Trophoblast cell (in vitro differentiated cells and primary cell): ENCODE results near the gene PBRM1.

Experiments
- DNase-seq, 2 donors: peaks; one replicate each; pipeline ENCODE4 v3.0.0-alpha.2; 2016
- H2AFZ ChIP-seq: 2 replicates; pipeline ENCODE4 v1.6.1; 2013; ENCODE audit warnings: low read length, moderate library complexity, mild to moderate bottlenecking; ENCODE audit not compliant: insufficient read depth, poor library complexity
- H2AK5ac ChIP-seq: 2 replicates; pipeline ENCODE4 v1.6.1; 2013; ENCODE audit warnings: mild to moderate bottlenecking, low read length
- H2BK120ac ChIP-seq: 2 replicates; pipeline ENCODE4 v1.6.1; 2013; ENCODE audit warnings: low read length, mild to moderate bottlenecking, moderate library complexity; ENCODE audit not compliant: insufficient read depth, poor library complexity
- H2BK12ac ChIP-seq: 2 replicates; pipeline ENCODE4 v1.6.1; 2013; ENCODE audit warnings: mild to moderate bottlenecking, low read length, moderate library complexity
- H2BK5ac ChIP-seq: 2 replicates; pipeline ENCODE4 v1.6.1; 2013; ENCODE audit warnings: low read length, low read depth, moderate library complexity, mild to moderate bottlenecking; ENCODE audit not compliant: poor library complexity
- H3K14ac ChIP-seq: 2 replicates; pipeline ENCODE4 v1.6.1; 2013; ENCODE audit warnings: mild to moderate bottlenecking, low read length
- H3K18ac ChIP-seq: 2 replicates; pipeline ENCODE4 v1.6.1; 2013; ENCODE audit warnings: mild to moderate bottlenecking, low read length
- H3K23ac ChIP-seq: 2 replicates; pipeline ENCODE4 v1.6.1; 2013; ENCODE audit warnings: low read length
- H3K27ac ChIP-seq: 2 replicates; pipeline ENCODE4 v1.5.1; 2013; ENCODE audit warnings: low read depth, mild to moderate bottlenecking, inconsistent platforms, low read length, moderate library complexity
- H3K27me3 ChIP-seq: 2 replicates; pipeline ENCODE4 v1.6.1; 2013; ENCODE audit warnings: inconsistent platforms, mild to moderate bottlenecking, low read length, moderate library complexity; ENCODE audit not compliant: insufficient read depth
- H3K36me3 ChIP-seq, 2 experiments: 1 replicate in 1 of 2; 2 replicates in 1 of 2; pipeline ENCODE4 v1.6.1; 2013; ENCODE audit warnings: low read length in 2 of 2, mild to moderate bottlenecking in 2 of 2, moderate library complexity in 1 of 2; ENCODE audit not compliant: insufficient read depth in 2 of 2, control insufficient read depth in 1 of 2
- H3K4ac ChIP-seq: 2 replicates; pipeline ENCODE4 v1.6.1; 2013; ENCODE audit warnings: low read depth, mild to moderate bottlenecking, low read length, moderate library complexity
- H3K4me1 ChIP-seq, 2 experiments: 1 replicate in 1 of 2; 2 replicates in 1 of 2; pipeline ENCODE4 v1.6.1; 2013; ENCODE audit warnings: low read length in 2 of 2, mild to moderate bottlenecking in 2 of 2, moderate library complexity in 1 of 2; ENCODE audit not compliant: insufficient read depth in 2 of 2, control insufficient read depth in 1 of 2
- H3K4me2 ChIP-seq: 2 replicates; pipeline ENCODE4 v1.6.1; 2013; ENCODE audit warnings: inconsistent platforms, mild to moderate bottlenecking, low read length, moderate library complexity
- H3K4me3 ChIP-seq: 2 replicates; pipeline ENCODE4 v1.5.1; 2013; ENCODE audit warnings: mild to moderate bottlenecking, low read depth, low read length, inconsistent platforms
- H3K79me1 ChIP-seq: one replicate; pipeline ENCODE4 v1.6.1; 2013; ENCODE audit warnings: low read length
- H3K79me2 ChIP-seq: 2 replicates; pipeline ENCODE4 v1.6.1; 2013; ENCODE audit warnings: low read length, mild to moderate bottlenecking; ENCODE audit not compliant: control insufficient read depth, insufficient read depth, poor library complexity
- H3K9ac ChIP-seq: 2 replicates; pipeline ENCODE4 v1.6.1; 2013; ENCODE audit warnings: mild to moderate bottlenecking, low read length
- H3K9me3 ChIP-seq: 2 replicates; pipeline ENCODE4 v1.6.1; 2013; ENCODE audit warnings: low read depth, mild to moderate bottlenecking, control low read depth, inconsistent platforms, low read length; ENCODE audit not compliant: insufficient read depth
- H4K12ac ChIP-seq: 2 replicates; pipeline ENCODE4 v1.6.1; 2013; ENCODE audit warnings: low read depth, mild to moderate bottlenecking, low read length, moderate library complexity
- H4K8ac ChIP-seq: 2 replicates; pipeline ENCODE4 v1.6.1; 2013; ENCODE audit warnings: low read depth, mild to moderate bottlenecking, low read length, moderate library complexity
- H4K91ac ChIP-seq: one replicate; pipeline ENCODE4 v1.6.1; 2013; ENCODE audit warnings: low read depth, mild to moderate bottlenecking, low read length, moderate library complexity
- WGBS: extraction: QIAGEN DNeasy Blood & Tissue Kit; methylation state at CpG from one replicate; pipeline ENCODE4 v1.1.7; 2013; ENCODE audit warnings: missing lambda C conversion rate; ENCODE audit not compliant: insufficient read length, insufficient coverage; ENCODE audit errors: extremely low coverage; 5-methylcytosine and 5-hydroxymethylcytosine counted together

The PBRM1 gene

GRCh38 chr3:52721730-52722008 lies 36.0 kb upstream of the PBRM1 start:
- Histone ChIP-seq H4K8ac (no peak overlapping the region), H3K4me3 (no peak overlapping the region), H4K91ac (no peak overlapping the region), H2BK120ac (peak overlapping the region; percentile 38), H3K14ac (no peak overlapping the region), H3K36me3 (no peaks in the 10 kb centered on the region), H2BK12ac (no peak overlapping the region), H3K4me1 (peaks cover 3 to 5% of the 10 kb centered on the region in 2 experiments), H3K79me2 (no peaks in the 10 kb centered on the region), H2AFZ (no peak overlapping the region), H3K4ac (no peak overlapping the region), H2AK5ac (no peak overlapping the region), H3K18ac (no peak overlapping the region), H3K9me3 (no peaks in the 10 kb centered on the region), H3K4me2 (no peak overlapping the region), H3K27ac (no peak overlapping the region), H2BK5ac (no peak overlapping the region), H4K12ac (no peak overlapping the region), H3K27me3 (no peaks in the 10 kb centered on the region), H3K79me1 (no peaks in the 10 kb centered on the region), H3K9ac (no peak overlapping the region), H3K23ac (no peak overlapping the region)
- no CpG with 5 or more reads among the region's 1 CpG for WGBS
- DNase-seq, result no peak

- H3K4me1 ChIP-seq, result peaks cover 3 to 5% of the 10 kb centered on the region in 2 experiments
- H3K79me2 ChIP-seq, result no peaks in the 10 kb centered on the region
- no peak overlapping the region for H4K12ac ChIP-seq
- H2BK12ac ChIP-seq, result no peak overlapping the region
- no peak overlapping the region for H4K91ac ChIP-seq
- no peak overlapping the region for H3K4me2 ChIP-seq
- no peak overlapping the region for H2BK120ac ChIP-seq
- no peaks in the 10 kb centered on the region for H3K9me3 ChIP-seq
- no peak overlapping the region for H2AK5ac ChIP-seq
- no peak overlapping the region for H4K8ac ChIP-seq
- no peak overlapping the region for H2AFZ ChIP-seq
- H3K79me1 ChIP-seq, result no peaks in the 10 kb centered on the region
- no peaks in the 10 kb centered on the region for H3K36me3 ChIP-seq
- no peak overlapping the region for H3K14ac ChIP-seq
- H3K4me3 ChIP-seq, result no peak overlapping the region
- DNase-seq, result no peak
- H3K27me3 ChIP-seq, result no peaks in the 10 kb centered on the region
- H3K23ac ChIP-seq, result no peak overlapping the region
- no peak overlapping the region for H3K9ac ChIP-seq
- no CpG with 5 or more reads among the region's 6 CpGs for WGBS
- H2BK5ac ChIP-seq, result no peak overlapping the region
- H3K4ac ChIP-seq, result no peak overlapping the region
- H3K18ac ChIP-seq, result no peak overlapping the region
- peak overlapping the region; percentile 39 for H3K27ac ChIP-seq
These were observed 35.5 kb upstream of the PBRM1 start for GRCh38 chr3:52721002-52721729.

- Histone ChIP-seq H2BK12ac (no peak overlapping the region), H3K36me3 (peaks cover 0 to 3% of the 10 kb centered on the region in 2 experiments), H3K18ac (no peak overlapping the region), H2AFZ (no peak overlapping the region), H3K9me3 (no peaks in the 10 kb centered on the region), H4K91ac (no peak overlapping the region), H3K79me1 (no peaks in the 10 kb centered on the region), H3K23ac (no peak overlapping the region), H2AK5ac (no peak overlapping the region), H4K8ac (no peak overlapping the region), H3K27ac (no peak overlapping the region), H3K27me3 (no peaks in the 10 kb centered on the region), H3K14ac (no peak overlapping the region), H2BK120ac (no peak overlapping the region), H3K4me3 (no peak overlapping the region), H3K4ac (no peak overlapping the region), H3K79me2 (no peaks in the 10 kb centered on the region), H2BK5ac (no peak overlapping the region), H3K9ac (no peak overlapping the region), H3K4me1 (peaks cover 6 to 8% of the 10 kb centered on the region in 2 experiments), H4K12ac (no peak overlapping the region), H3K4me2 (no peak overlapping the region)
- DNase-seq, result no peak
These were observed 33.9 kb upstream of the PBRM1 start for GRCh38 chr3:52719618-52720017.

GRCh38 chr3:52715714-52716305 lies 30.1 kb upstream of the PBRM1 start:
- H4K91ac ChIP-seq, result no peak overlapping the region
- H2AK5ac ChIP-seq, result no peak overlapping the region
- H3K9ac ChIP-seq, result no peak overlapping the region
- no peaks in the 10 kb centered on the region for H3K79me1 ChIP-seq
- no peak overlapping the region for H3K4me2 ChIP-seq
- H4K12ac ChIP-seq, result no peak overlapping the region
- no peak overlapping the region for H3K27ac ChIP-seq
- no peak overlapping the region for H2BK120ac ChIP-seq
- H3K18ac ChIP-seq, result no peak overlapping the region
- peaks cover 2% of the 10 kb centered on the region for H3K9me3 ChIP-seq
- H3K36me3 ChIP-seq, result peaks cover 3% of the 10 kb centered on the region in 2 experiments
- no peak overlapping the region for H2BK12ac ChIP-seq
- H3K23ac ChIP-seq, result no peak overlapping the region
- H3K27me3 ChIP-seq, result no peaks in the 10 kb centered on the region
- DNase-seq, result no peak
- H4K8ac ChIP-seq, result no peak overlapping the region
- no peak overlapping the region for H2BK5ac ChIP-seq
- H2AFZ ChIP-seq, result no peak overlapping the region
- H3K4me3 ChIP-seq, result no peak overlapping the region
- H3K4ac ChIP-seq, result no peak overlapping the region
- no peak overlapping the region for H3K14ac ChIP-seq
- WGBS, result no CpG with 5 or more reads among the region's 11 CpGs
- H3K4me1 ChIP-seq, result peaks cover 5 to 8% of the 10 kb centered on the region in 2 experiments
- no peaks in the 10 kb centered on the region for H3K79me2 ChIP-seq
